A673 (cell line): ENCODE measurements around the gene PLP2.

Experiments
- CTCF ChIP-seq: fragments of 300-800, 200-600 bp; sonication (generic); conservative IDR thresholded peaks from 2 replicates; pipeline ENCODE4 v1.5.1; 2017; ENCODE audit warnings: low read depth, mild to moderate bottlenecking, antibody characterized with exemption, low read length, moderate library complexity, mixed read lengths
- EZH2 ChIP-seq: fragments of 200-600 bp; sonication (generic); IDR thresholded peaks from 2 replicates; pipeline ENCODE4 v1.6.1; 2017; ENCODE audit warnings: borderline replicate concordance, low read depth, mild to moderate bottlenecking, mixed read lengths, antibody characterized with exemption, low read length; ENCODE audit not compliant: poor library complexity, severe bottlenecking

- TF ChIP-seq EZH2 (no peak), CTCF (no peak)
Measured at GRCh38 chrX:49214996-49215526, 43.4 kb downstream of the PLP2 start.
